Thoracic aorta endothelial cell (primary cell): ENCODE measurements around the gene SMIM26. TPM values are rescaled to one million over a fixed set of nuclear protein-coding genes. Genes with fewer than 3 reads are reported as not detected.

Experiments used
- small RNA-seq: library from RNA; depleted of rRNA; stranded (forward); fragments of <200 nt; gene quantifications from one replicate; pipeline ENCODE3, GENCODE V24; 2012
- total RNA-seq: library from RNA; depleted of rRNA; stranded (reverse); fragments of >200 nt; gene quantifications from 2 replicates; pipeline ENCODE4 v1.2.3, GENCODE V29; 2012

SMIM26 gene
- 61.2 and 77.2 TPM in 2 replicates for total RNA-seq

GRCh38 chr20:18566892-18567738 is at the start of gene SMIM26:
Gene SMIM26 (plus strand): TSS chr20:18567432. CDS start chr20:18567479, 47 bp downstream.

DNA sequence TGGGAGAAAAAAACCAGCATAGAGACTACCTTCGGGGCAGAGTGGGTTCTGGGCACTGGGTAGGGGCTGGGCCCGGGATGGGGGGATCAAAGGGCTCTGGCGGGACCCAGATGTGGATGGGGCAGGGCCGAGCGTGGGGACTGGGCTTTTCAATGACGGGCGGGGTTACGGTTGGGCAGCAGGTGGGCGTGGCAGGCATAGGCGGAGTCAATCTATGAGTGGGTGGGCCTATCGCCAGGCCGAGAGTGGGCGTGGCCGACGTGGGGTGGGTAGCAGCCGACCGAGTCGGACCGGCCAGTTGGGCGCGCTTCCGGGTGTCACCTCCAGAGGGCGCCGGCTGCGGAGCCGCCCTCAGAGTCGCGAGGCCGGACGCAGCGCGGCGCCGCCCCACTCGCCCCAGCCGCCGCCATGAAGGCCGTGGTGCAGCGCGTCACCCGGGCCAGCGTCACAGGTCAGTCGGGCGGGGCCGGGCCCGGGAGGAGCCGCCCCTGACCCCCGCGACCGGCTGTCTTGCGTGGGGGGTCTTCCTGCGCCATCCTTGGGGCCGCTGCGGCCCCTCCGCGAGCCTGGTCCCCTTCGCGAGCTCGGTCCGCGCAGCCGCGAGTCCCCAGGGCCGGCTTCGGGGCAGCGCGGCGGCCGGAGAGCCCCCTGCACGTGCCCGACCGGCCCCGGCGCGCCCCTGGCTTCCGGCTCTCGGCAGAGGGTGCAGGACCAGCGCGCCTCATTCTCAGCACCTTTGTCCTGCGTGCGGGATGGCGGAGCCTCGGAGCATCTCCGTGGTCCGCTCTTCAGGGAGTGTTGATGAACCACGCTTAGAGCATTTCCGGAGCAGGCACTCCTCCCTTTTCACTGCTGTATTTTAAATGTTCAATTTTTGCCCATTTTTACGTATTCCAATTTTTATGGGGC is 20.7 kb downstream of the SMIM26 start, which contains the start of gene DTD1:
DTD1 (plus strand) TSS at position 390 of the 909 bp plus-strand sequence; CDS start at position 409, 19 bp downstream.

Small RNA genes lying within 50 kb of the gene (small RNA-seq; reads per million reads assigned to genes)
- gene RN7SL638P (not detected), gene RNU6ATAC34P (not detected)

Other genes with a start within 250 kb of the SMIM26 start
- gene DZANK1, start 100.4 kb upstream of the SMIM26 start, total RNA-seq = 0.93 and 1.2 TPM in 2 replicates
- 16.5 and 17.7 TPM in 2 replicates for gene POLR3F, start 100.0 kb upstream of the SMIM26 start, total RNA-seq
- gene RBBP9, start 70.2 kb upstream of the SMIM26 start, total RNA-seq = 17.7 and 19.9 TPM in 2 replicates
- gene SEC23B, start 59.5 kb upstream of the SMIM26 start, total RNA-seq = 47.2 and 48.9 TPM in 2 replicates
- gene DTD1, start 20.6 kb downstream of the SMIM26 start, total RNA-seq = 68.9 and 82.0 TPM in 2 replicates
- not detected in 2 replicates for gene SCP2D1, start 246.4 kb downstream of the SMIM26 start, total RNA-seq